Jurkat, Clone E6-1 (cell line): ENCODE data around the gene PIGQ.
A peak's percentile ranks its signal among the peaks of the same experiment; 100 is the strongest.

Experiments used
- DNase-seq: peaks from one replicate; pipeline ENCODE4 v3.0.0-alpha.2; 2011; ENCODE audit warnings: low read depth, low spot score
- H3K4me3 ChIP-seq: 2 replicates; pipeline ENCODE4 v1.5.1; 2011; ENCODE audit warnings: mild to moderate bottlenecking, low read length, control low read depth, moderate library complexity

PIGQ gene

GRCh38 chr16:564690-565418 lies 4.9 kb upstream of the PIGQ start:
- no peak overlapping the region for H3K4me3 ChIP-seq
- no peak for DNase-seq

- no peak for DNase-seq
These were observed 4.1 kb upstream of the PIGQ start for GRCh38 chr16:565419-566330.

GRCh38 chr16:566475-567372 lies 3.0 kb upstream of the PIGQ start, which contains the start of gene NHLRC4:
TSS of gene NHLRC4 (plus strand) at chr16:567005. CDS start at chr16:568048, 1,043 bp downstream.
- peak within 1 kb of the TSS; percentile 18 for H3K4me3 ChIP-seq

More at GRCh38 chr16:565419-566330, 4.1 kb upstream of the PIGQ start:
- H3K4me3 ChIP-seq, result no peak overlapping the region

GRCh38 chr16:567373-568256 lies 2.2 kb upstream of the PIGQ start:
- peak overlapping the region; percentile 18; the same call in 1 of the 2 replicates for H3K4me3 ChIP-seq
- no peak for DNase-seq

More at GRCh38 chr16:566475-567372, 3.0 kb upstream of the PIGQ start, which contains the start of gene NHLRC4:
- peak; percentile 55 for DNase-seq

GRCh38 chr16:568401-569258 lies 1.1 kb upstream of the PIGQ start:
- peak overlapping the region; percentile 62 for H3K4me3 ChIP-seq
- DNase-seq, result no peak

GRCh38 chr16:572865-573650 lies 3.3 kb downstream of the PIGQ start:
- DNase-seq, result no peak
- no peak overlapping the region for H3K4me3 ChIP-seq

GRCh38 chr16:574021-574760 lies 4.4 kb downstream of the PIGQ start:
- H3K4me3 ChIP-seq, result no peak overlapping the region
- no peak for DNase-seq

GRCh38 chr16:575354-576196 lies 5.8 kb downstream of the PIGQ start:
- H3K4me3 ChIP-seq, result no peak overlapping the region
- DNase-seq, result no peak

DNA sequence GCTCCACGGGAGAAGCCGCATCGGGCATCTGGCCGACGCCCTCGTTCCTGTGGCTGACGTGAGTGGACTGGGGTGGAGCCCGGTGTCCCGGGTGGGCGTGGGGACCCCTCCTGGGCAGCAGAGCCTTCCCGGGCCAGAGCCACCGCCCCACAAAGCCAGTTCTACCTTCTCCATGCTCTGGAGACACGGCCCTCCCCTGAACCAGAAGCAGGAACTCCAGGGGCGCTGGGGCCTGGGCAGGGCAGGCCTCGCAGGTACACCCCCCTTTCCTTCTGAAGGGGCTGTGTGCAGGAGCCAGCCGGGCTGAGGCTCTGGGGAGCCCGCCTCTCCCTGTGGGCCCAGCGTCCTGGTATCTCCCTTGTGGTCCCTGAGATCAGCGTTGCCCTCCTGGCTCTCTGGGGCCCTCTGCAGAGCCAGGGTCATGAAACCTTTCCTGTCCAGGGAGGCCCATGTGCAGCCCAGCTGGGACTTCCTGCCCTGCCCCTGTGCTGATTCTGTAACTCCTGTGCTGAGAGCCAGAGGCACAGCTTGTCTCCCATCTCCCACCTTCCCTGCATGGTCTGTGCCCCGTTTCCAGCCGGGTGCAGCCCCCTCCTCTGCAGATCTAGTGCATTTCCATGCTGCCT lies 6.5 kb downstream of the PIGQ start:
- H3K4me3 ChIP-seq, result no peak overlapping the region
- DNase-seq, result no peak

GRCh38 chr16:576823-577201 lies 7.0 kb downstream of the PIGQ start:
- DNase-seq, result no peak
- no peak overlapping the region for H3K4me3 ChIP-seq

- no peak overlapping the region for H3K4me3 ChIP-seq
- DNase-seq, result no peak
These were observed 8.0 kb downstream of the PIGQ start for GRCh38 chr16:577796-578195.

- no peak for DNase-seq
- H3K4me3 ChIP-seq, result no peak overlapping the region
These were observed 8.6 kb downstream of the PIGQ start for GRCh38 chr16:578232-578869.

- H3K4me3 ChIP-seq, result no peak overlapping the region
- DNase-seq, result no peak
These were observed 9.2 kb downstream of the PIGQ start for GRCh38 chr16:578870-579405.
